ENCODE data around the gene FYN. TPM values are rescaled to one million over a fixed set of nuclear protein-coding genes. Genes with fewer than 3 reads are reported as not detected.

The FYN gene
- total and polyA plus RNA-seq, 4 donors: 11.2 to 28.3 (median 19.7) TPM

DNA sequence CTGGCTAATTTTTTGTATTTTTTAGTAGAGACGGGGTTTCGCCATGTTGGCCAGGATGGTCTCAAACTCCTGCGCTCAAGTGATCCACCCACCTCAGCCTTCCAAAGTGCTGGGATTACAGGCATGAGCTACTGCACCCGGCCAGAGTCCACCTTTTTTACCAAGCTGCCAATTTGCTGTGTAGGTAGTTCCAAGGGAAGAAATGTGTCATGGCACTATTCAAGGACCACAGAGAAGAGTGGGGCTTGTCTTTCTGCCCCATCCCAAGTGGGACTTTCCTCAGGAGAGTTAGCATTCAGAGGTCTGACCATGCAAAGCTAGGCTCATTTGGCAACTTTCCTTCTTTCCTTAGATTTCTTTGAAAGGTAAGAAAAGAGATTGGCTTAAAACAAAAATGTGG, 155.6 kb downstream of the FYN start:
- no peak for DNase-seq (ENCODE audit: low spot score)
- no peak overlapping the region for H3K27ac ChIP-seq (ENCODE audit: low read depth in 1 of 2, low read length in 2 of 2)
- no peaks in the 10 kb centered on the region for H3K36me3 ChIP-seq (ENCODE audit: control insufficient read depth in 4 of 4, insufficient read depth in 3 of 4, low read depth in 1 of 4, low read length in 3 of 4)
- H3K4me3 ChIP-seq (ENCODE audit: low read depth in 1 of 3, low read length in 3 of 3): no peak overlapping the region
- H3K9me3 ChIP-seq (ENCODE audit: control insufficient read depth in 4 of 4, low read length in 3 of 4): no peaks in the 10 kb centered on the region
- 82% methylated on average over 4 of the region's 4 CpGs for WGBS
- peaks cover 3 to 8% (median 7%) of the 10 kb centered on the region in 4 donors for H3K4me1 ChIP-seq (ENCODE audit: control insufficient read depth in 4 of 4, insufficient read depth in 4 of 4, low read length in 3 of 4)
- no peak overlapping the region for H3K9ac ChIP-seq (ENCODE audit: low read depth in 1 of 2, low read length in 2 of 2)
- peak in 1 of 2 donors; percentile 15 for TF ChIP-seq HNF4A (conservative IDR thresholded peaks at IDR 0.05)
- TF ChIP-seq FOXA2 (IDR thresholded peaks at IDR 0.05): no peak
- TF ChIP-seq, protein P1, sequence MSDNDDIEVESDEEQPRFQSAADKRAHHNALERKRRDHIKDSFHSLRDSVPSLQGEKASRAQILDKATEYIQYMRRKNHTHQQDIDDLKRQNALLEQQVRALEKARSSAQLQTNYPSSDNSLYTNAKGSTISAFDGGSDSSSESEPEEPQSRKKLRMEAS (IDR thresholded peaks at IDR 0.05): no peak
- no peak for TF ChIP-seq FOXA1 (IDR thresholded peaks at IDR 0.05)
- no peak for TF ChIP-seq HNF4G (IDR thresholded peaks at IDR 0.05)
- no peaks in the 10 kb centered on the region for H3K27me3 ChIP-seq (ENCODE audit: control insufficient read depth in 4 of 4, insufficient read depth in 4 of 4, low read length in 3 of 4)

DNA sequence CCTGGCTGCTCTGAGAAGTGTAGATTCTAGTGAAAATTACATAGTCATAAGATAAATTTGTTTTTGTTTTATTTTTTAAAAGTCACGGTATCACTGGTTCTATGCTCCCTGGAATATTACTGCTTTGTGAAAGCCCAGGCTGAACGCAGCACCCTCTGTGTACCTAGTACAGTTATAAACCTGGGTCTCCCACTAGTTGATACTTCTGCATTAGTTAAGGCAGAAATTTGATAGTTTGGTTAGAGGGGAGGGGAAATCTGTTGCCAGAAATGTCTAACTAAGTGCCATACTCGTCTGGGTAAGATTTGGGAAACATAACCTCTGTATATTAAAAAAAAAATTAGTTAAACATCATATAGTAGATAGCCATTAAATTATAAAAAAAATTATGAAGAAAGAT, 156.9 kb downstream of the FYN start:
- Histone ChIP-seq H3K9ac (ENCODE audit: low read depth in 1 of 2, low read length in 2 of 2) (no peak overlapping the region), H3K4me3 (ENCODE audit: low read depth in 1 of 3, low read length in 3 of 3) (no peak overlapping the region), H3K27me3 (ENCODE audit: control insufficient read depth in 4 of 4, insufficient read depth in 4 of 4, low read length in 3 of 4) (no peaks in the 10 kb centered on the region), H3K36me3 (ENCODE audit: control insufficient read depth in 4 of 4, insufficient read depth in 3 of 4, low read depth in 1 of 4, low read length in 3 of 4) (no peaks in the 10 kb centered on the region), H3K27ac (ENCODE audit: low read depth in 1 of 2, low read length in 2 of 2) (no peak overlapping the region), H3K9me3 (ENCODE audit: control insufficient read depth in 4 of 4, low read length in 3 of 4) (no peaks in the 10 kb centered on the region), H3K4me1 (ENCODE audit: control insufficient read depth in 4 of 4, insufficient read depth in 4 of 4, low read length in 3 of 4) (no peaks in the 10 kb centered on the region)
- no peak for DNase-seq (ENCODE audit: low spot score)
- TF ChIP-seq RXRA (IDR thresholded peaks at IDR 0.05) (no peak), RAD21 (IDR thresholded peaks at IDR 0.05) (no peak), JUND (IDR thresholded peaks at IDR 0.05) (no peak), HNF4A (conservative IDR thresholded peaks at IDR 0.05) (no peak), GABPA (IDR thresholded peaks at IDR 0.05 in 1 of 2, conservative IDR thresholded peaks at IDR 0.05 in 1 of 2) (no peak), EGR1 (IDR thresholded peaks at IDR 0.05; ENCODE audit: low read depth in 2 of 2) (no peak), TAF1 (conservative IDR thresholded peaks at IDR 0.05) (no peak)
- TF ChIP-seq, protein P1 (IDR thresholded peaks at IDR 0.05): no peak
- TF ChIP-seq, protein P2, sequence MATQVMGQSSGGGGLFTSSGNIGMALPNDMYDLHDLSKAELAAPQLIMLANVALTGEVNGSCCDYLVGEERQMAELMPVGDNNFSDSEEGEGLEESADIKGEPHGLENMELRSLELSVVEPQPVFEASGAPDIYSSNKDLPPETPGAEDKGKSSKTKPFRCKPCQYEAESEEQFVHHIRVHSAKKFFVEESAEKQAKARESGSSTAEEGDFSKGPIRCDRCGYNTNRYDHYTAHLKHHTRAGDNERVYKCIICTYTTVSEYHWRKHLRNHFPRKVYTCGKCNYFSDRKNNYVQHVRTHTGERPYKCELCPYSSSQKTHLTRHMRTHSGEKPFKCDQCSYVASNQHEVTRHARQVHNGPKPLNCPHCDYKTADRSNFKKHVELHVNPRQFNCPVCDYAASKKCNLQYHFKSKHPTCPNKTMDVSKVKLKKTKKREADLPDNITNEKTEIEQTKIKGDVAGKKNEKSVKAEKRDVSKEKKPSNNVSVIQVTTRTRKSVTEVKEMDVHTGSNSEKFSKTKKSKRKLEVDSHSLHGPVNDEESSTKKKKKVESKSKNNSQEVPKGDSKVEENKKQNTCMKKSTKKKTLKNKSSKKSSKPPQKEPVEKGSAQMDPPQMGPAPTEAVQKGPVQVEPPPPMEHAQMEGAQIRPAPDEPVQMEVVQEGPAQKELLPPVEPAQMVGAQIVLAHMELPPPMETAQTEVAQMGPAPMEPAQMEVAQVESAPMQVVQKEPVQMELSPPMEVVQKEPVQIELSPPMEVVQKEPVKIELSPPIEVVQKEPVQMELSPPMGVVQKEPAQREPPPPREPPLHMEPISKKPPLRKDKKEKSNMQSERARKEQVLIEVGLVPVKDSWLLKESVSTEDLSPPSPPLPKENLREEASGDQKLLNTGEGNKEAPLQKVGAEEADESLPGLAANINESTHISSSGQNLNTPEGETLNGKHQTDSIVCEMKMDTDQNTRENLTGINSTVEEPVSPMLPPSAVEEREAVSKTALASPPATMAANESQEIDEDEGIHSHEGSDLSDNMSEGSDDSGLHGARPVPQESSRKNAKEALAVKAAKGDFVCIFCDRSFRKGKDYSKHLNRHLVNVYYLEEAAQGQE (IDR thresholded peaks at IDR 0.05): no peak
- WGBS: 83% methylated on average over 3 of the region's 3 CpGs

DNA sequence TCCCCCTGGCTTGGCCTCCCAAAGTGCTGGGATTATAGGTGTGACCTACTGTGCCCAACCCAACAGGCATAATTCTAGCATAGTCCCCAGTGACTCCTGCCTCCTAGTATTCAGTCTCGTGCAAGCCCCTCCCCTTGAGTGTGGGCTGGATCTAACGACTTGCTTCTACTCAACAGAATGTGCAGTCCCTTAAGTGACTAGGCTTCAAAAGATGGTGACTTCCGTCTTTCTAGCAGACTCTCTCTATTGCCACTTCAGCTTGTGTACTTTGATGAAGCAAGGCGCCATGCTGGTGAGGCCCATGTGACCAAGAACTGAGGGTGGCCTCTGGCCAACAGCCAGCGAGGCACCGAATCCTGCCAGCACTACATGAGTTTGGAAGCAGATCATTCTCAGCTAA, 157.9 kb downstream of the FYN start:
- Histone ChIP-seq H3K9ac (ENCODE audit: low read depth in 1 of 2, low read length in 2 of 2) (no peak overlapping the region), H3K4me1 (ENCODE audit: control insufficient read depth in 4 of 4, insufficient read depth in 4 of 4, low read length in 3 of 4) (no peaks in the 10 kb centered on the region), H3K4me3 (ENCODE audit: low read depth in 1 of 3, low read length in 3 of 3) (no peak overlapping the region), H3K27ac (ENCODE audit: low read depth in 1 of 2, low read length in 2 of 2) (no peak overlapping the region), H3K9me3 (ENCODE audit: control insufficient read depth in 4 of 4, low read length in 3 of 4) (no peaks in the 10 kb centered on the region), H3K27me3 (ENCODE audit: control insufficient read depth in 4 of 4, insufficient read depth in 4 of 4, low read length in 3 of 4) (no peaks in the 10 kb centered on the region), H3K36me3 (ENCODE audit: control insufficient read depth in 4 of 4, insufficient read depth in 3 of 4, low read depth in 1 of 4, low read length in 3 of 4) (no peaks in the 10 kb centered on the region)
- WGBS: 79% methylated on average over 6 of the region's 6 CpGs
- TF ChIP-seq FOXA1 (IDR thresholded peaks at IDR 0.05) (no peak), NR2F2 (IDR thresholded peaks at IDR 0.05) (no peak), JUND (IDR thresholded peaks at IDR 0.05) (no peak), SP1 (IDR thresholded peaks at IDR 0.05) (no peak), EGR1 (IDR thresholded peaks at IDR 0.05; ENCODE audit: low read depth in 2 of 2) (no peak)
- TF ChIP-seq, protein P2 (IDR thresholded peaks at IDR 0.05): no peak
- TF ChIP-seq, protein P3, sequence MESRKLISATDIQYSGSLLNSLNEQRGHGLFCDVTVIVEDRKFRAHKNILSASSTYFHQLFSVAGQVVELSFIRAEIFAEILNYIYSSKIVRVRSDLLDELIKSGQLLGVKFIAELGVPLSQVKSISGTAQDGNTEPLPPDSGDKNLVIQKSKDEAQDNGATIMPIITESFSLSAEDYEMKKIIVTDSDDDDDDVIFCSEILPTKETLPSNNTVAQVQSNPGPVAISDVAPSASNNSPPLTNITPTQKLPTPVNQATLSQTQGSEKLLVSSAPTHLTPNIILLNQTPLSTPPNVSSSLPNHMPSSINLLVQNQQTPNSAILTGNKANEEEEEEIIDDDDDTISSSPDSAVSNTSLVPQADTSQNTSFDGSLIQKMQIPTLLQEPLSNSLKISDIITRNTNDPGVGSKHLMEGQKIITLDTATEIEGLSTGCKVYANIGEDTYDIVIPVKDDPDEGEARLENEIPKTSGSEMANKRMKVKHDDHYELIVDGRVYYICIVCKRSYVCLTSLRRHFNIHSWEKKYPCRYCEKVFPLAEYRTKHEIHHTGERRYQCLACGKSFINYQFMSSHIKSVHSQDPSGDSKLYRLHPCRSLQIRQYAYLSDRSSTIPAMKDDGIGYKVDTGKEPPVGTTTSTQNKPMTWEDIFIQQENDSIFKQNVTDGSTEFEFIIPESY (IDR thresholded peaks at IDR 0.05): no peak
- TF ChIP-seq, protein P4, sequence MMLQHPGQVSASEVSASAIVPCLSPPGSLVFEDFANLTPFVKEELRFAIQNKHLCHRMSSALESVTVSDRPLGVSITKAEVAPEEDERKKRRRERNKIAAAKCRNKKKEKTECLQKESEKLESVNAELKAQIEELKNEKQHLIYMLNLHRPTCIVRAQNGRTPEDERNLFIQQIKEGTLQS (IDR thresholded peaks at IDR 0.05): no peak
- TF ChIP-seq, protein P1 (IDR thresholded peaks at IDR 0.05): no peak
- DNase-seq (ENCODE audit: low spot score): no peak
